KMS-11 (cell line): ENCODE results near the gene METAP1D.

Experiments used
- H2AFZ ChIP-seq: fragments of 200-600 bp; sonication (generic); 2 replicates; pipeline ENCODE4 v1.6.1; 2016; ENCODE audit warnings: antibody characterized with exemption, mixed run types, low read depth
- H3K27ac ChIP-seq: fragments of 200-600 bp; sonication (generic); 2 replicates; pipeline ENCODE4 v1.6.1; 2016; ENCODE audit warnings: mild to moderate bottlenecking, mixed run types
- H3K27me3 ChIP-seq: fragments of 200-600 bp; sonication (generic); 2 replicates; pipeline ENCODE4 v1.6.1; 2017; ENCODE audit warnings: mild to moderate bottlenecking, low read depth, mixed run types, moderate library complexity; ENCODE audit not compliant: insufficient read depth
- H3K36me3 ChIP-seq: fragments of 200-600 bp; sonication (generic); 2 replicates; pipeline ENCODE4 v1.6.1; 2017; ENCODE audit warnings: mild to moderate bottlenecking, mixed run types; ENCODE audit not compliant: insufficient read depth
- H3K4me1 ChIP-seq: fragments of 200-600 bp; sonication (generic); 2 replicates; pipeline ENCODE4 v1.6.1; 2016; ENCODE audit warnings: mild to moderate bottlenecking, low read depth, mixed run types; ENCODE audit not compliant: poor library complexity, severe bottlenecking
- H3K4me2 ChIP-seq: fragments of 200-600 bp; sonication (generic); 2 replicates; pipeline ENCODE4 v1.7.0; 2016; ENCODE audit warnings: mild to moderate bottlenecking, mixed run types
- H3K4me3 ChIP-seq: fragments of 200-600 bp; sonication (generic); IDR thresholded peaks from 2 replicates; pipeline ENCODE4 v1.6.1; 2017; ENCODE audit warnings: low read depth, low read length, mixed read lengths; ENCODE audit not compliant: insufficient read depth
- H3K79me2 ChIP-seq: fragments of 200-600 bp; sonication (generic); 2 replicates; pipeline ENCODE4 v1.6.1; 2016; ENCODE audit warnings: low read depth, mixed run types; ENCODE audit not compliant: insufficient read depth
- H3K9ac ChIP-seq: fragments of 200-600 bp; sonication (generic); 2 replicates; pipeline ENCODE4 v1.6.1; 2016; ENCODE audit warnings: mild to moderate bottlenecking, mixed run types
- H4K20me1 ChIP-seq: fragments of 200-600 bp; sonication (generic); 2 replicates; pipeline ENCODE4 v1.6.1; 2016; ENCODE audit warnings: mild to moderate bottlenecking, mixed run types; ENCODE audit not compliant: insufficient read depth
- CTCF ChIP-seq: fragments of 200-600 bp; sonication (generic); conservative IDR thresholded peaks from 2 replicates; pipeline ENCODE4 v1.6.1; 2017; ENCODE audit warnings: low read depth, mild to moderate bottlenecking, antibody characterized with exemption, low read length, moderate library complexity, mixed read lengths

The METAP1D gene

GRCh38 chr2:171963198-171963597, 36.6 kb upstream of the METAP1D start:
- Histone ChIP-seq H3K9ac (no peak overlapping the region), H3K4me1 (no peaks in the 10 kb centered on the region)

GRCh38 chr2:171964308-171964707, 35.4 kb upstream of the METAP1D start:
- no peaks in the 10 kb centered on the region for H3K27me3 ChIP-seq
- H3K4me3 ChIP-seq = no peak overlapping the region
- H3K4me2 ChIP-seq = no peak overlapping the region
- no peak overlapping the region for H2AFZ ChIP-seq
- no peaks in the 10 kb centered on the region for H3K79me2 ChIP-seq
- H3K36me3 ChIP-seq = peaks cover 5% of the 10 kb centered on the region; the same call in 1 of the 2 replicates
- H4K20me1 ChIP-seq = no peaks in the 10 kb centered on the region
- H3K4me1 ChIP-seq = no peaks in the 10 kb centered on the region
- TF ChIP-seq CTCF = no peak
- no peak overlapping the region for H3K27ac ChIP-seq
- H3K9ac ChIP-seq = no peak overlapping the region

More at GRCh38 chr2:171963198-171963597, 36.6 kb upstream of the METAP1D start:
- TF ChIP-seq CTCF = no peak
- Histone ChIP-seq H3K79me2 (no peaks in the 10 kb centered on the region), H2AFZ (no peak overlapping the region), H3K36me3 (peaks cover 5% of the 10 kb centered on the region; the same call in 1 of the 2 replicates), H3K27me3 (no peaks in the 10 kb centered on the region), H3K4me2 (no peak overlapping the region), H3K27ac (no peak overlapping the region), H3K4me3 (no peak overlapping the region), H4K20me1 (no peaks in the 10 kb centered on the region)

- Histone ChIP-seq H3K36me3 (peaks cover 5% of the 10 kb centered on the region; the same call in 1 of the 2 replicates), H3K27me3 (no peaks in the 10 kb centered on the region), H2AFZ (no peak overlapping the region), H3K4me1 (no peaks in the 10 kb centered on the region), H3K9ac (no peak overlapping the region), H3K79me2 (no peaks in the 10 kb centered on the region), H3K4me3 (no peak overlapping the region), H3K27ac (no peak overlapping the region), H3K4me2 (no peak overlapping the region), H4K20me1 (no peaks in the 10 kb centered on the region)
- no peak for TF ChIP-seq CTCF
Observed at GRCh38 chr2:171965238-171965637, 34.5 kb upstream of the METAP1D start.

GRCh38 chr2:171965661-171966060, 34.1 kb upstream of the METAP1D start:
- Histone ChIP-seq H3K79me2 (no peaks in the 10 kb centered on the region), H2AFZ (no peak overlapping the region), H3K36me3 (peaks cover 5% of the 10 kb centered on the region; the same call in 1 of the 2 replicates), H4K20me1 (no peaks in the 10 kb centered on the region), H3K4me3 (no peak overlapping the region), H3K27me3 (no peaks in the 10 kb centered on the region), H3K4me2 (no peak overlapping the region), H3K4me1 (no peaks in the 10 kb centered on the region), H3K27ac (no peak overlapping the region), H3K9ac (no peak overlapping the region)
- no peak for TF ChIP-seq CTCF
